ENCODE results near the gene C2orf72.

DNA sequence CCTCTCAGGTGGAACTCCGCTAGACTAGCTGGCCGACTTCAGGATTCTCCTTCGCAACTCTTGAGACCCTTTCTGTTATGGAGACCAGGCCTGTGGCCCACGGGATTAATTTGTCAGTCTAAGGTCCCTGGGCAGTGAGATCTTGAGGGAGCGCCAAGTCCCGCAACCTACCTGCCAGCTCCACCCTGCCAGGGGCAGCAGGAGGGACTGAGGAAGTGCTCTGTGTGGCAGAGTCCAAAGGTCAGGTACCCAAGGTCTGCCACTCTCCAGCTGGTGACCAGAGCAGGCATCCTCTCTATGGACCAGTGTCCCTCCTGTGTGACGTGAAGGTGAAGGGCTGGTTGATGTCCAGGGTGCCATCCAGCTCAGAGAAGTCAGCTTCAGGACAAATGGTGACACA lies 45.7 kb upstream of the C2orf72 start:
- TF ChIP-seq, protein P1, sequence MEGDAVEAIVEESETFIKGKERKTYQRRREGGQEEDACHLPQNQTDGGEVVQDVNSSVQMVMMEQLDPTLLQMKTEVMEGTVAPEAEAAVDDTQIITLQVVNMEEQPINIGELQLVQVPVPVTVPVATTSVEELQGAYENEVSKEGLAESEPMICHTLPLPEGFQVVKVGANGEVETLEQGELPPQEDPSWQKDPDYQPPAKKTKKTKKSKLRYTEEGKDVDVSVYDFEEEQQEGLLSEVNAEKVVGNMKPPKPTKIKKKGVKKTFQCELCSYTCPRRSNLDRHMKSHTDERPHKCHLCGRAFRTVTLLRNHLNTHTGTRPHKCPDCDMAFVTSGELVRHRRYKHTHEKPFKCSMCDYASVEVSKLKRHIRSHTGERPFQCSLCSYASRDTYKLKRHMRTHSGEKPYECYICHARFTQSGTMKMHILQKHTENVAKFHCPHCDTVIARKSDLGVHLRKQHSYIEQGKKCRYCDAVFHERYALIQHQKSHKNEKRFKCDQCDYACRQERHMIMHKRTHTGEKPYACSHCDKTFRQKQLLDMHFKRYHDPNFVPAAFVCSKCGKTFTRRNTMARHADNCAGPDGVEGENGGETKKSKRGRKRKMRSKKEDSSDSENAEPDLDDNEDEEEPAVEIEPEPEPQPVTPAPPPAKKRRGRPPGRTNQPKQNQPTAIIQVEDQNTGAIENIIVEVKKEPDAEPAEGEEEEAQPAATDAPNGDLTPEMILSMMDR (IDR thresholded peaks at IDR 0.05 in 2 of 3, conservative IDR thresholded peaks at IDR 0.05 in 1 of 3; ENCODE audit: control insufficient read depth in 2 of 3, extremely low read depth in 1 of 3, insufficient read depth in 1 of 3, low read depth in 3 of 3, low read length in 3 of 3) = no peak
- TF ChIP-seq, protein P2, sequence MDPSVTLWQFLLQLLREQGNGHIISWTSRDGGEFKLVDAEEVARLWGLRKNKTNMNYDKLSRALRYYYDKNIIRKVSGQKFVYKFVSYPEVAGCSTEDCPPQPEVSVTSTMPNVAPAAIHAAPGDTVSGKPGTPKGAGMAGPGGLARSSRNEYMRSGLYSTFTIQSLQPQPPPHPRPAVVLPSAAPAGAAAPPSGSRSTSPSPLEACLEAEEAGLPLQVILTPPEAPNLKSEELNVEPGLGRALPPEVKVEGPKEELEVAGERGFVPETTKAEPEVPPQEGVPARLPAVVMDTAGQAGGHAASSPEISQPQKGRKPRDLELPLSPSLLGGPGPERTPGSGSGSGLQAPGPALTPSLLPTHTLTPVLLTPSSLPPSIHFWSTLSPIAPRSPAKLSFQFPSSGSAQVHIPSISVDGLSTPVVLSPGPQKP (IDR thresholded peaks at IDR 0.05; ENCODE audit: low read depth, low read length) = no peak
- TF ChIP-seq, protein P3, sequence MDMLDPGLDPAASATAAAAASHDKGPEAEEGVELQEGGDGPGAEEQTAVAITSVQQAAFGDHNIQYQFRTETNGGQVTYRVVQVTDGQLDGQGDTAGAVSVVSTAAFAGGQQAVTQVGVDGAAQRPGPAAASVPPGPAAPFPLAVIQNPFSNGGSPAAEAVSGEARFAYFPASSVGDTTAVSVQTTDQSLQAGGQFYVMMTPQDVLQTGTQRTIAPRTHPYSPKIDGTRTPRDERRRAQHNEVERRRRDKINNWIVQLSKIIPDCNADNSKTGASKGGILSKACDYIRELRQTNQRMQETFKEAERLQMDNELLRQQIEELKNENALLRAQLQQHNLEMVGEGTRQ (IDR thresholded peaks at IDR 0.05; ENCODE audit: borderline replicate concordance, low read depth, low read length) = no peak
- TF ChIP-seq TAF1 (IDR thresholded peaks at IDR 0.05; ENCODE audit: borderline replicate concordance, low read depth, low read length) = no peak
- TF ChIP-seq, protein P4, sequence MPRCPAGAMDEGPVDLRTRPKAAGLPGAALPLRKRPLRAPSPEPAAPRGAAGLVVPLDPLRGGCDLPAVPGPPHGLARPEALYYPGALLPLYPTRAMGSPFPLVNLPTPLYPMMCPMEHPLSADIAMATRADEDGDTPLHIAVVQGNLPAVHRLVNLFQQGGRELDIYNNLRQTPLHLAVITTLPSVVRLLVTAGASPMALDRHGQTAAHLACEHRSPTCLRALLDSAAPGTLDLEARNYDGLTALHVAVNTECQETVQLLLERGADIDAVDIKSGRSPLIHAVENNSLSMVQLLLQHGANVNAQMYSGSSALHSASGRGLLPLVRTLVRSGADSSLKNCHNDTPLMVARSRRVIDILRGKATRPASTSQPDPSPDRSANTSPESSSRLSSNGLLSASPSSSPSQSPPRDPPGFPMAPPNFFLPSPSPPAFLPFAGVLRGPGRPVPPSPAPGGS (IDR thresholded peaks at IDR 0.05; ENCODE audit: borderline replicate concordance, insufficient read depth, low read depth, low read length, poor library complexity, severe bottlenecking) = no peak

Measured in GM12878 (cell line).